SK-N-SH treated with all-trans-retinoic acid at 6 μM for 48 hours (cell line): ENCODE measurements around the gene ERAL1.

Source experiments
- ATAC-seq: fragments of 200-7000 bp; cut with Tn5 transposase; 3 replicates; pipeline ENCODE4 v1.9.1; 2020; ENCODE audit warnings: mild to moderate bottlenecking, moderate library complexity
- ARNTL ChIP-seq: fragments of 450-650 bp; formaldehyde crosslinking; IDR thresholded peaks from 2 replicates; pipeline ENCODE4 v1.5.0; 2020; ENCODE audit warnings: low read depth, mild to moderate bottlenecking, moderate library complexity, borderline replicate concordance
- CREB5 ChIP-seq: fragments of 250-450 bp; sonication (Bioruptor Pico); IDR thresholded peaks from 2 replicates; pipeline ENCODE4 v1.5.1; 2020; ENCODE audit warnings: low read depth, mild to moderate bottlenecking, moderate library complexity
- CSDC2 ChIP-seq: fragments of 250-450 bp; sonication (Bioruptor Pico); IDR thresholded peaks from 2 replicates; pipeline ENCODE4 v1.5.0; 2020; ENCODE audit warnings: mild to moderate bottlenecking, moderate library complexity
- CSRNP3 ChIP-seq: fragments of 250-450 bp; sonication (Bioruptor Pico); IDR thresholded peaks from 2 replicates; pipeline ENCODE4 v1.5.1; 2021; ENCODE audit warnings: mild to moderate bottlenecking, moderate library complexity
- ESRRG ChIP-seq: fragments of 250-450 bp; sonication (Bioruptor Pico); IDR thresholded peaks from 2 replicates; pipeline ENCODE4 v1.6.1; 2021; ENCODE audit warnings: mild to moderate bottlenecking
- OSR1 ChIP-seq: fragments of 250-450 bp; sonication (Bioruptor Pico); IDR thresholded peaks from 2 replicates; pipeline ENCODE4 v1.8.0; 2022; ENCODE audit warnings: moderate library complexity, mild to moderate bottlenecking, inconsistent platforms
- PATZ1 ChIP-seq: fragments of 250-450 bp; sonication (Bioruptor Pico); IDR thresholded peaks from 2 replicates; pipeline ENCODE4 v1.8.0; 2020; ENCODE audit warnings: mild to moderate bottlenecking, moderate library complexity, borderline replicate concordance
- POU6F1 ChIP-seq: fragments of 250-450 bp; sonication (Bioruptor Pico); IDR thresholded peaks from 2 replicates; pipeline ENCODE4 v1.8.0; 2021; ENCODE audit warnings: low read depth, mild to moderate bottlenecking, moderate library complexity, borderline replicate concordance
- PPARA ChIP-seq: fragments of 250-450 bp; sonication (Bioruptor Pico); IDR thresholded peaks from 2 replicates; pipeline ENCODE4 v1.5.0; 2020; ENCODE audit warnings: mild to moderate bottlenecking, borderline replicate concordance
- RARB ChIP-seq: fragments of 250-450 bp; sonication (Bioruptor Pico); IDR thresholded peaks from 2 replicates; pipeline ENCODE4 v1.8.0; 2021; ENCODE audit warnings: mild to moderate bottlenecking, moderate library complexity
- TOX ChIP-seq: fragments of 250-450 bp; sonication (Bioruptor Pico); IDR thresholded peaks from 2 replicates; pipeline ENCODE4 v1.8.0; 2021; ENCODE audit warnings: mild to moderate bottlenecking, moderate library complexity, borderline replicate concordance
- TSHZ2 ChIP-seq: fragments of 250-450 bp; sonication (Bioruptor Pico); IDR thresholded peaks from 2 replicates; pipeline ENCODE4 v1.5.0; 2020; ENCODE audit warnings: mild to moderate bottlenecking, moderate library complexity
- ZC3H10 ChIP-seq: fragments of 250-450 bp; sonication (Bioruptor Pico); IDR thresholded peaks from 2 replicates; pipeline ENCODE4 v1.5.1; 2021; ENCODE audit warnings: mild to moderate bottlenecking, moderate library complexity
- ZNF70 ChIP-seq: fragments of 450-650 bp; formaldehyde crosslinking; IDR thresholded peaks from 2 replicates; pipeline ENCODE4 v1.5.0; 2020; ENCODE audit warnings: mild to moderate bottlenecking, moderate library complexity
- ZNF8 ChIP-seq: fragments of 450-650 bp; formaldehyde crosslinking; IDR thresholded peaks from 2 replicates; pipeline ENCODE4 v1.5.0; 2020; ENCODE audit warnings: mild to moderate bottlenecking, moderate library complexity

ERAL1 gene

GRCh38 chr17:28816540-28816939, 38.3 kb upstream of the ERAL1 start:
- no peak for ATAC-seq
- TF ChIP-seq CSDC2 (CRISPR knock-in tag): no peak

- no peak for ATAC-seq
- TF ChIP-seq POU6F1 (CRISPR knock-in tag) (no peak), TOX (CRISPR knock-in tag) (no peak), ZNF70 (CRISPR knock-in tag) (no peak), CSRNP3 (CRISPR knock-in tag) (no peak), ESRRG (no peak)
Measured at GRCh38 chr17:28818819-28819221, 36.0 kb upstream of the ERAL1 start.

- no peak for TF ChIP-seq ZNF8
- TF ChIP-seq ESRRG: no peak
- no peak for TF ChIP-seq CSDC2 (CRISPR knock-in tag)
- no peak for TF ChIP-seq ZC3H10
- ATAC-seq: no peak
Measured at GRCh38 chr17:28819582-28819981, 35.2 kb upstream of the ERAL1 start.

- TF ChIP-seq PPARA (CRISPR knock-in tag) (no peak), ARNTL (no peak), CSDC2 (CRISPR knock-in tag) (no peak), ZNF70 (CRISPR knock-in tag) (no peak), PATZ1 (CRISPR knock-in tag) (no peak), POU6F1 (CRISPR knock-in tag) (no peak), OSR1 (no peak), TSHZ2 (no peak), RARB (no peak)
- ATAC-seq: no peak
Measured at GRCh38 chr17:28827672-28828071, 27.1 kb upstream of the ERAL1 start.

GRCh38 chr17:28828294-28829040, 26.3 kb upstream of the ERAL1 start:
- no peak for ATAC-seq
- TF ChIP-seq CREB5 (no peak), PATZ1 (CRISPR knock-in tag) (no peak), PPARA (CRISPR knock-in tag) (no peak), OSR1 (no peak), ESRRG (no peak)
- TF ChIP-seq, all 23 proteins: peak for 0
